GM12878 (cell line): ENCODE results near the gene PIK3R3. TPM values are rescaled to one million over a fixed set of nuclear protein-coding genes. Genes with fewer than 3 reads are reported as not detected.

Experiments
- ATAC-seq: fragments of 200-7000 bp; cut with Tn5 transposase; 3 replicates; pipeline ENCODE4 v1.9.1; 2020; ENCODE audit warnings: mild to moderate bottlenecking, moderate library complexity
- BruUV-seq: library from RNA; stranded (reverse); fragments of 400-500 nt; replicated peaks from 2 replicates; lab custom pipeline; 2021; lab: Mats Ljungman, UMichigan
- CTCF ChIA-PET: fragments of 300-600 bp; sonication (Branson Sonifier 250); formaldehyde crosslinking; extraction: SDS; loops from one replicate; lab custom pipeline; 2021; ENCODE audit warnings: inconsistent platforms; lab: Yijun Ruan, JAX
- POLR2A ChIA-PET: fragments of 350-600 bp; formaldehyde crosslinking; extraction: SDS; loops from one replicate; lab custom pipeline; 2021; ENCODE audit warnings: inconsistent platforms; lab: Charles Lee
- RAD21 ChIA-PET: fragments of 300-600 bp; sonication (Branson Sonifier 250); formaldehyde crosslinking; loops from one replicate; lab custom pipeline; 2023; ENCODE audit warnings: antibody characterized with exemption; ENCODE audit not compliant: unreplicated experiment; lab: Charles Lee
- SMC1A ChIA-PET: fragments of 300-600 bp; sonication (Branson Sonifier 250); formaldehyde crosslinking; loops from one replicate; lab custom pipeline; 2023; ENCODE audit not compliant: unreplicated experiment, uncharacterized antibody; lab: Charles Lee
- DNase-seq: peaks from one replicate; pipeline ENCODE4 v3.0.0-alpha.2; 2011; ENCODE audit warnings: low read depth, low spot score
- FAIRE-seq: peaks from 3 replicates; lab custom pipeline; 2011; peaks lifted over from hg19 to GRCh38; lab: Jason Lieb, UNC
- H2AFZ ChIP-seq: 2 replicates; pipeline ENCODE4 v1.6.0; 2011; ENCODE audit warnings: low read depth, low read length, control low read depth; ENCODE audit not compliant: control insufficient read depth
- H3K27ac ChIP-seq: 2 replicates; pipeline ENCODE4 v1.5.1; 2011; ENCODE audit warnings: control low read depth; ENCODE audit not compliant: control insufficient read depth, insufficient read depth
- H3K27me3 ChIP-seq, 2 experiments: replicated peaks in 1 of 2; 2 replicates each; pipeline versions ENCODE4 v1.6.0 to v1.6.1; 2011; ENCODE audit warnings: low read length in 1 of 2; ENCODE audit not compliant: control insufficient read depth in 2 of 2, insufficient read depth in 2 of 2
- H3K36me3 ChIP-seq, 2 experiments: 2 replicates each; pipeline ENCODE4 v1.5.1; 2011; ENCODE audit warnings: low read length in 1 of 2; ENCODE audit not compliant: control insufficient read depth in 2 of 2, insufficient read depth in 2 of 2
- H3K4me1 ChIP-seq: 2 replicates; pipeline ENCODE4 v1.6.1; 2011; ENCODE audit warnings: mild to moderate bottlenecking, low read length, moderate library complexity, mixed read lengths; ENCODE audit not compliant: control insufficient read depth, insufficient read depth
- H3K4me2 ChIP-seq: 2 replicates; pipeline ENCODE4 v1.6.0; 2011; ENCODE audit warnings: control low read depth; ENCODE audit not compliant: control insufficient read depth, insufficient read depth
- H3K4me3 ChIP-seq: fragments of 200-600 bp; sonication (generic); 2 replicates; pipeline ENCODE4 v1.5.1; 2016
- H3K79me2 ChIP-seq: 2 replicates; pipeline ENCODE4 v1.6.0; 2011; ENCODE audit warnings: low read length; ENCODE audit not compliant: control insufficient read depth, insufficient read depth
- H3K9ac ChIP-seq: 2 replicates; pipeline ENCODE4 v1.8.0; 2011; ENCODE audit warnings: low read length, control low read depth, mixed read lengths; ENCODE audit not compliant: control insufficient read depth, insufficient read depth
- H3K9me3 ChIP-seq: replicated peaks from 3 replicates; pipeline ENCODE4 v1.5.1; 2011; ENCODE audit warnings: mild to moderate bottlenecking, low read length; ENCODE audit not compliant: control insufficient read depth, insufficient read depth
- H4K20me1 ChIP-seq: 2 replicates; pipeline ENCODE4 v1.6.0; 2011; ENCODE audit not compliant: control insufficient read depth, insufficient read depth
- CBFB ChIP-seq: IDR thresholded peaks from 2 replicates; pipeline ENCODE4 v1.6.1; 2016; ENCODE audit warnings: antibody characterized with exemption, low read depth
- CEBPB ChIP-seq, 2 experiments: fragments of 150-350 bp in 1 of 2; IDR thresholded peaks; 2 replicates each; pipeline ENCODE4 v1.6.1; 2012 to 2014; ENCODE audit warnings: low read depth in 2 of 2, low read length in 2 of 2, borderline replicate concordance in 1 of 2, inconsistent platforms in 1 of 2
- FOXK2 ChIP-seq: fragments of 450-650 bp; IDR thresholded peaks from 2 replicates; pipeline ENCODE4 v1.6.1; 2017; ENCODE audit warnings: mild to moderate bottlenecking, moderate library complexity
- HSF1 ChIP-seq: fragments of 150-350 bp; IDR thresholded peaks from 2 replicates; pipeline ENCODE4 v1.6.1; 2014; ENCODE audit warnings: mild to moderate bottlenecking, low read depth, low read length
- MEF2B ChIP-seq: fragments of 450-650 bp; IDR thresholded peaks from 2 replicates; pipeline ENCODE4 v1.6.1; 2018; ENCODE audit warnings: mild to moderate bottlenecking, moderate library complexity; ENCODE audit not compliant: partially characterized antibody, poor library complexity, severe bottlenecking
- POLR2AphosphoS2 ChIP-seq: IDR thresholded peaks from 2 replicates; pipeline ENCODE4 v1.6.1; 2011; ENCODE audit warnings: low read depth, mild to moderate bottlenecking, low read length, improper control_type of control experiment, moderate library complexity
- RBBP5 ChIP-seq: fragments of 200-600 bp; sonication (generic); conservative IDR thresholded peaks from 2 replicates; pipeline ENCODE4 v1.6.1; 2016
- RUNX3 ChIP-seq: IDR thresholded peaks from 2 replicates; pipeline ENCODE4 v1.6.1; 2012; ENCODE audit warnings: low read length, inconsistent platforms
- SIX5 ChIP-seq: IDR thresholded peaks from 2 replicates; pipeline ENCODE4 v1.6.1; 2011; ENCODE audit warnings: mild to moderate bottlenecking, low read depth, low read length, moderate library complexity; ENCODE audit not compliant: severe bottlenecking
- SMAD1 ChIP-seq: fragments of 450-650 bp; IDR thresholded peaks from 2 replicates; pipeline ENCODE4 v1.6.1; 2018; ENCODE audit warnings: mild to moderate bottlenecking, low read depth; ENCODE audit not compliant: partially characterized antibody
- SP1 ChIP-seq: IDR thresholded peaks from one replicate; pipeline ENCODE4 v1.6.1; 2011; ENCODE audit warnings: low read depth, low read length
- SREBF1 ChIP-seq: IDR thresholded peaks from 2 replicates; pipeline ENCODE4 v1.6.1; 2012; ENCODE audit warnings: mild to moderate bottlenecking, low read length
- STAT1 ChIP-seq: fragments of 450-650 bp; conservative IDR thresholded peaks from 2 replicates; pipeline ENCODE4 v1.6.1; 2014; ENCODE audit warnings: antibody characterized with exemption, mild to moderate bottlenecking
- TCF12 ChIP-seq: IDR thresholded peaks from 2 replicates; pipeline ENCODE4 v1.6.1; 2011; ENCODE audit warnings: low read depth, mild to moderate bottlenecking, low read length
- YY1 ChIP-seq: IDR thresholded peaks from 2 replicates; pipeline ENCODE4 v1.6.1; 2011; ENCODE audit warnings: low read depth, mild to moderate bottlenecking, low read length
- ZBED1 ChIP-seq: IDR thresholded peaks from 2 replicates; pipeline ENCODE4 v1.6.1; 2016; ENCODE audit warnings: borderline replicate concordance
- in situ Hi-C: fragments of 300-500 bp; cut with MboI; formaldehyde crosslinking; loops from 9 replicates; pipeline ENCODE4 v1.14.3; 2018; ENCODE audit warnings: mixed read lengths
- intact Hi-C: fragments of 100-400 bp; cut with micrococcal nuclease; formaldehyde crosslinking; loops from one replicate; pipeline ENCODE4 v1.14.2; 2022; ENCODE audit not compliant: unreplicated experiment
- polyA plus RNA-seq, 11 experiments: library from polyadenylated mRNA; depleted of rRNA in 4 of 11; unstranded in 6 of 11; stranded (reverse) in 5 of 11; fragments of >200 nt; fragmentation: Nextera tagmentation in 4 of 11; fragmentation: Illumina TruSeq in 1 of 11; extraction: Ambion mirVana in 4 of 11; extraction: Trizol in 1 of 11; gene quantifications; 1 replicate in 1 of 11; 2 replicates in 10 of 11; pipeline versions ENCODE4 v1.2.1 to v1.2.3, GENCODE V29; 2011 to 2016; ENCODE audit warnings: inconsistent platforms in 2 of 11, missing spikeins in 2 of 11, low read depth in 1 of 11
- total RNA-seq, 4 experiments: library from RNA; depleted of rRNA in 3 of 4; stranded (reverse); fragments of >200 nt in 3 of 4; fragmentation: Illumina TruSeq in 1 of 4; extraction: Trizol in 1 of 4; gene quantifications; 2 replicates each; pipeline versions ENCODE4 v1.2.1 to v1.2.3, GENCODE V29; 2013 to 2021

Gene PIK3R3
- total and polyA plus RNA-seq, 10 of the 15 experiments (the other 5 are each of a cell fraction or from before 2014, with no cell fraction given): 4.8 to 27.0 (median 19.8) TPM

DNA sequence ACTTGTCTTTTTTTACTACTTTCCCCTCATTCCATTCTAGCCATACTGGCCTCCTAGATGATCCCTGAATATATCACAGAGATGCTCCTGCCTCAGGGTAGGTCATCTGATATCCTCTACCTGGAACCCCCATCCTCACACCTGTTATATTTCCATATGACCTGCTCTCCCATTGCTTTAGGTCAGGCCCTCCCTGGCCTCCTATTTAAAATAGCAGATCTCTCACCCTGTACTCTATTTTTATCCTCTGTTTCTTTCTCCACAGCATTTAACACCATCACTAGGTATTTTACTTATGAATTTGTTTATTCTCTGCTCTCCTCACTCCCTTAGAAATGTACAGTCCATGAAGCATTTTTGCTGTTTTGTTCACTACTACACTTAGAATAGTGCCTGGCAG lies 13.6 kb downstream of the PIK3R3 start:
- ATAC-seq: no peak
- peaks cover 50% of the 10 kb centered on the region for H3K79me2 ChIP-seq
- H3K4me2 ChIP-seq: no peak overlapping the region
- peaks cover 7% of the 10 kb centered on the region; the same call in 1 of the 2 replicates for H3K4me1 ChIP-seq
- no peak overlapping the region for H3K9ac ChIP-seq
- DNase-seq: no peak
- TF ChIP-seq FOXK2 (no peak), ZBED1 (no peak), RBBP5 (no peak), CEBPB (IDR thresholded peaks at IDR 0.05; ENCODE audit: borderline replicate concordance in 1 of 2, low read depth in 2 of 2, low read length in 2 of 2) (no peak), SIX5 (no peak), SMAD1 (no peak), CBFB (no peak), STAT1 (no peak), TCF12 (no peak), YY1 (no peak), POLR2AphosphoS2 (no peak), RUNX3 (no peak), HSF1 (no peak), SREBF1 (no peak), SP1 (no peak), MEF2B (no peak)
- no peaks in the 10 kb centered on the region; the same call in 2 of the 3 replicates for H3K9me3 ChIP-seq
- H3K4me3 ChIP-seq: no peak overlapping the region
- no peaks in the 10 kb centered on the region for H3K27me3 ChIP-seq
- CTCF ChIA-PET: no interaction called here
- no peak for FAIRE-seq
- SMC1A ChIA-PET: interaction anchor here (0.9 to 2.1 kb wide), 3 partner anchors 9 to 75 kb away, joined by 3 to 14 read pairs (median 5); no protein-coding TSS in a partner anchor
- 0 out of 4 replicates have a peak, but pooled peaks cover 0 to 5% of the 10 kb centered on the region in 2 experiments for H3K36me3 ChIP-seq
- H3K27ac ChIP-seq: no peak overlapping the region
- BruUV-seq: no TSS peak
- POLR2A ChIA-PET: interaction anchor here (1.1 to 2.1 kb wide), 2 partner anchors 11 to 12 kb away, joined by 3 to 11 read pairs; partner anchors contain the start of gene PIK3R3
- no peaks in the 10 kb centered on the region for H4K20me1 ChIP-seq
- in situ Hi-C loops (no loop called here), intact Hi-C loops (no loop called here)
- H2AFZ ChIP-seq: no peak overlapping the region
- RAD21 ChIA-PET: interaction anchor here (2.0 kb wide), 1 partner anchor 11 kb away, joined by 5 read pairs; no protein-coding TSS in a partner anchor
